Urothelium cell line (cell line): ENCODE data around the gene TPP1.
A peak's percentile ranks its signal among the peaks of the same experiment; 100 is the strongest.

Source experiments
- DNase-seq: peaks from one replicate; pipeline ENCODE4 v3.0.0; 2011; ENCODE audit warnings: low spot score, mixed read lengths
- FAIRE-seq: peaks from 2 replicates; lab custom pipeline; 2011; peaks lifted over from hg19 to GRCh38; lab: Jason Lieb, UNC

TPP1 gene

GRCh38 chr11:6629573-6629891 lies 10.3 kb upstream of the TPP1 start:
- DNase-seq (no peak), FAIRE-seq (no peak)

DNA sequence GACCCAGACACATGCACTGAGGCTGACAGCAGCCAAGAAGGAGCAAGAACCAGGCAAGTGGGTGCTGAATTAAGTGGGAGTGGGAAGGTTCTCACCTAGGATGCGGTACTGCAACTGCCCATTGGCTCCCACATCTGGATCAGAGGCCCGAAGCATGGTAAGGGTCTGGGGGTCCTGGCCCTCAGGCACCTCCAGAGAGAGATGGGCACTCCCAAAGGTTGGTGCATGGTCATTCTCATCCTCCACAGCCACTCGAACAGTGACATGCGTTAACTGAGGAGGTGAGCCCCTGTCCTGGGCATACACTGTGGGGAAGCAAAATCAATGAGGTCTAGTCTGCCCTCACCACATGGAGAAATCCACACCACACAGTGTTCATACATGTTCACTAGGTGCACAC lies 9.3 kb upstream of the TPP1 start:
- FAIRE-seq (no peak), DNase-seq (no peak)

DNA sequence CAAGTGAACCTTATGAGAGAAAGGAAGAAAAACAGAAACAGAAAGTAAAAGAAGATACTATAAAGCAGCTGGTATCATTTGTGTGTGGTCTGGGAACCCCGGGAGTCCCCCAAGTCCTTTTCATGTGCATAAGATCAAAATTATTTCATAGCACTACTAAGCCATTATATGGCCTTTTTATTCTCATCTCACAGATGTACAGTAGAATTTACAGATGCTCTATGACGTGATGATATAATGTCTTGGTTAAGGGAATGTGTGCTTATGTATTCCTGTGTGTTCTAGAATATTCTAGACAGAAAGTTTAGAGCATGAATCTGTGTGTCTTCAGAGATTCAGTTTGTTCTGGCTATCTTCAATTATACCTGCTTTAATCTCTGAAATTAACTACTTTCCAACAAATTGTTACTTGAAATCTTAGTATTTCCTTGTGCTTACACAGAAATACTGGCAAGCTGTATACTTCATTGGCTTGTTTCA lies 8.6 kb upstream of the TPP1 start:
- no peak for DNase-seq
- FAIRE-seq, result no peak

DNA sequence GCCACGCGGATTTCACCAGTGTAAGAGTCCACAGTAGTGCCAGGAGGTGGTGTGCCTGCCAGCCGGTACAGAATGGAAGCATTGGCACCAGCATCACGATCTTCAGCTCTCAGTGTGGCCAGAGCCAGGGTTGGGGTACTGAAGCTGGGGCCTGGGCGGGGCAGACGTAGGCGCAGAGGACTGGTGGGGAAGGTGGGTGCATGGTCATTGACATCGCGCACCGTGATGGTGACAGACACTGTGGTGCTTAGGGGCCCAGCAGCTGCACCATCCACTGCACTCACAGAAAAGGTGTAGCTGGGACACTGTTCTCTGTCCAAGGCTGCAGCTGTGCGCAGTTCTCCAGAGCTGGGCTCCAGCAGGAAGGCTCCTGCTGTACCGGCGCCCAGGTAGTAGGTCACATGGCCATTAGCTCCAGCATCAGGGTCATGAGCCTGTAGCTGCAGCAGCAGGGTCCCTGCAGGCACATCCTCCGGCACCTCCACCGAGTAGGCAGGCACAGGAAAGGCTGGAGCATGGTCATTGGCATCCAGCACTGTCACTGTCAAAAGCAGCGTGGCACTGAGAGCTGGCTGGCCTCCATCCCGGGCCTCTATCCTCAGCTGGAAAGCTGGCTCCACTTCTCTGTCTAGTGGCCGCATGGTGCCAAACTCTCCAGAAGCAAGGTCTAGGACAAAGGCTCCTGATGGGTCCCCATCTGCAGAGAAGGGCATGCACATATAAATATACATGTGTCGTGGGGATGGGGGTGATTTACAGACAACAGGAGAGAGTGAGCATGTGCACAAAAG lies 7.9 kb upstream of the TPP1 start:
- DNase-seq, result no peak
- FAIRE-seq, result no peak

DNA sequence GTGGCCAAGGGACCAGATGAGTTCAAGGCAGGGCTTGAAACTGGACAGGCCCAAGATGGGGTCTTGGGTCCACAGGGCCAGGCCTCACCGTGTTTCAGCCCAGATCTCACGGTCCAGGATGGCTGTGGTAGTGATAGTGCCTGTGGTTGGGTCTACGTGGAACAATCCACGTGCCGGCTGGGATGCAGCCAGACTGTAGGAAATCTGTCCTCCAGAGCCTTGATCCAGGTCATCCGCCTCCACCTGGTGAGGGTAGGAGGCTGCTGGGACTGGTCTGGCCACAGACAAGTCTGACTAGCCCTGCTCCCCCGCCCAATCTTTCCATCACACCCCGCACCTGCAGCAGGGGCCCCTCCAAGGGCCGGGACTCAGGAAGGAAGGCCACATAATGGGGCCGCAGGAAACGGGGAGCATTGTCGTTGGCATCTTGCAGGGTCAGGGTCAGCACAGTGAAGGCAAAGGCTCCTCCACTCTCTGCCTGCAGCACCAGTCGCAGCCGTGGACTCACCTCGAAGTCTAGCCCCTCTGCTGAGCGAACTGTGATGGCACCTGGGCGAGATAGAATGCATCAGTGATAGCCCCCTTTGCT lies 6.7 kb upstream of the TPP1 start:
- no peak for FAIRE-seq
- no peak for DNase-seq

GRCh38 chr11:6625156-6625831 lies 6.1 kb upstream of the TPP1 start:
- FAIRE-seq, result no peak

DNA sequence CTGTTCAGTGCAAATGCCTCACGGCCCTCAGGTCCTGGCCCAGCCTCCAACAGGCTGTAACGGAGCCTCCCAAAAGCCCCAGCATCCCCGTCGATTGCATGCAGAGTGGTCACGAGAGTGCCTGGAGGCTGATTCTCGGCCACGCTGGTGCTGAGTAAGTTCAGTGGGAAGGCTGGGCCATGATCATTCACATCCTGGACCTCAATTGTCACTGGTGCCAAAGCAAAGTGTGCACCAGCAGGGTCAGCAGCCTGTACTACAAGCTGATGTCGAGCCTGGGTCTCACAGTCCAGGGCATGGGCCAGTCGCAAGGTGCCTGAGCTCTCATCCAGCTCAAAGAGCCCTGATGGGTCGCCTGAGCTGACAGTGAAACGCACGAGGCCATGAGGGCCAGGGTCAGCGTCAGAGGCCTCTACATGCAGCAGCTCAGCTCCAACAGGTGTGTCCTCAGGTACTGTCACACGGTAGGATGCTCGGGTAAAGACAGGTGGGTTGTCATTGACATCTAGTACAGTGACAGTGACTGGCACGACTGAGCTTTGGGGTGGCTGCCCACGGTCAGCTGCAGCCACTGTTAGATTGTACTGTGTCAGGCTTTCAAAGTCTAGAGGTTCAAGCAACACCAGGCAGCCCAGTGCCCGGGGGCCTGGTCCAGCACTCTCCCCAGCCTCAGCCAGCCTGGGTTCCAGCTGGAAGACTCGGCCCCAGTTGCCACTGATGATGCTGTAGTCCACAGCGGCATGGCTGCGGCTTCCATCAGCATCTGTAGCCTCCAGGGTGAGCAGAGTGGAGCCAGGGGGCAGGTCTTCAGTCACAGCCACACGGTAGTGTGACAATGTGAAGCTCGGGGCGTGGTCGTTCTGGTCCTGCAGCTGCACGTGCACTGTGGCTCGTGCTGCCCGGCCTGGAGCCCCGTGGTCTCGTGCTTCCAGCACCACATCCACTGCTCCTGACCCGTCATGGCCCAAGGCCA lies 4.5 kb upstream of the TPP1 start:
- FAIRE-seq (no peak), DNase-seq (no peak)

More at GRCh38 chr11:6625156-6625831, 6.1 kb upstream of the TPP1 start:
- DNase-seq, result no peak

DNA sequence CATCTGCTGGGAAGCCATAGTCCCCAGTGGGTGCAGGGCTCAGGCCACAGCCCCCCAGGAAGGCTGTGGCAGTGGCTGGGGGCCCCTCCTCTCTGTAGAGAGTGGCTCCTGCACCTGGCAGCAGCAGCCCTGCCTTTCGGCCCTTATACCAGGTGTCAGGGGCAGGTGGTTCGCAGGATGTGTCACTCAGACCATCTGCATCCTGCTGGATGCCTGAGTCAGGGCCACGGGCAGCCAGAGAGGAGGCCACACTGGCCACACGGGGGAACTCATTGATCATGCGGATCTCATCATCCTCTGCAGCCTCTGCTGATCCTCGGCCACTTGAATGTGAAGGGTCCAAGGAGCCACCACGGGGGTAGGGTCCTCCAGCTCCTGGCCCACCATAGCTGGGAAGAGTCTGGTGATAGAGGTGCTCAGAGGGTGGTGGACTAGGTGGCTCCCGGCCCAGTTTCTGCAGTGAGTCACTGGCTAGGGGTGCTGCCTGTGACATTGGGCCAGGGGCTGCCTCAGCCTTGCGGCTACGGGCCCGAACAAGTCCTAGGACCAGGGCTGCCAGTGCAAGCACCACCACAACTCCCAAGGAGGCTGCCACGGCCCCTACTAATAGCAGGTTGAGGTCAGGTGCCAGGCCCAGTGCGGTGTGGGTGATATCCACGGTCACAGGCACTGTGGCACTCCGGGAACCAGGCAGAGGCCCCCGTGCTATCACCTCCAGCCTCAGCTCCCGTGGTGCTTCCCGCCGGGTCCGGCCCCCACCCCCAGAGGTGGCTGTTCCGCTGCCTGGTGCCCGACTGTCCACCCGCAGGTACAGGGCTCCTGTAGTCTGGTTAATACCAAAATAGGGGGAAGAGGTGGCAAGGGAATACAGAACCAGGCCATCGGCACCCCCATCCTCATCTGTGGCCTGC lies 3.3 kb upstream of the TPP1 start:
- FAIRE-seq (no peak), DNase-seq (no peak)

GRCh38 chr11:6621711-6622211 lies 2.5 kb upstream of the TPP1 start:
- no peak for DNase-seq

DNA sequence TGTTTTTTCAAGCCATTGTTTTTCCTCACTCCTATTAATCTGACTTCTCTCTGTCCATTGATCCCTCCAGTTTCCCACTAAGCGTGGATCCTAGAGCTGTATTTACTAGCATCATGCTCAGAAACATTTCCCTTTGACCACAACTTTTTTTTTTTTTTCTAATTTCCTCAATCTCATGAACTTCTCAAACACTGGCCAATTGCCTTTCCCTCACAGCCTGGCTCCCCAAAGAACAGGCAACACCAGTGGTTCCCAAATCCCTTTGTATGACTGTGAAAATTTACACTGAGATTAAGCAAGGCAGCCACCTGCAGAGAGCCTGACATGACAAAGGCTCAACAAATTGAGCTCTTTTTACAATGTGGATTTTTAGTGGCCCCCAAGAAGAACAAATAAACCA lies 1.4 kb upstream of the TPP1 start:
- FAIRE-seq (no peak), DNase-seq (no peak)

More at GRCh38 chr11:6621711-6622211, 2.5 kb upstream of the TPP1 start:
- no peak for FAIRE-seq

DNA sequence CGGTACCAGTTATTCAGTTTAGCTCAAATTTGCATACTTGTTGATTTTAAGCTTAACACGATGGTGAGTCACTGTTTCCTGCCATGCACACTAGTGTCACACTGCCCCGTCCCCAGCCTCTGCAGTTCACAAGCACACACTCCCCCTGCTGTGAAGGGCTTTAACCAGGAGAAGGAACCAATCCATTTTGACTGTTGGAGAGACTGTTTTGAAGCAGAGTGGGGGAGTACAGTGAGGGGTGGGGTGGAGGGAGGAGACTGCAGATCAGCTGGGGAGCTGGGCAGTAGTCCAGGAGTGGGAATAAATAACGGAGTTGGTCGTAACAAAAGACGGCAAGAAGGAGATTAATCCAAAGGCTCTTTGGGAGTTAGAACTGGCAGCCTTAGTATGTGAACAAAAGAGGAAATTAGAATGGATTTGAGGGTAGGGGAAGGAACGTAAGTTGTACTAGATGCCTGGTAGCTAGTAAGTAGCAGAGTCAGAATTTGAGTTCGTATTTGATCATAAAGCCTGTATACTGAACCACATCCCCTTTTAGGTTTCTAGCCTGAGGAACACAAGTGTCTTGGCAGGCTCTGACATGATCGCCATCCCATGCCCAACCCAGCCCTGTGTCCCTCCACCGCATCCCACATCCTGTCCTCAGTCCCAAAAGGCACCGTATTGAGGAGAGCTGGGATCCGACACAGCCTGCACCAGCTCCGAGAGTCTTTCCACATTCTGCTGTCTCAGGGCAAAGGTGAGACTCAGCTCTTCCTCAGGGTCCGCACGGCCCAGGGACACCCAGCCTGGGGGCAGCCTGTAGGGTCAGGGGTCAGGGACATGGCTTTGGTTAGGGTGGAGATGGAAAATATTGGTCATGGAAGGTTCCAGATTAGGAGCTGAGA lies 862 bp downstream of the TPP1 start:
- DNase-seq (peak; percentile 29), FAIRE-seq (peak; percentile 5)

DNA sequence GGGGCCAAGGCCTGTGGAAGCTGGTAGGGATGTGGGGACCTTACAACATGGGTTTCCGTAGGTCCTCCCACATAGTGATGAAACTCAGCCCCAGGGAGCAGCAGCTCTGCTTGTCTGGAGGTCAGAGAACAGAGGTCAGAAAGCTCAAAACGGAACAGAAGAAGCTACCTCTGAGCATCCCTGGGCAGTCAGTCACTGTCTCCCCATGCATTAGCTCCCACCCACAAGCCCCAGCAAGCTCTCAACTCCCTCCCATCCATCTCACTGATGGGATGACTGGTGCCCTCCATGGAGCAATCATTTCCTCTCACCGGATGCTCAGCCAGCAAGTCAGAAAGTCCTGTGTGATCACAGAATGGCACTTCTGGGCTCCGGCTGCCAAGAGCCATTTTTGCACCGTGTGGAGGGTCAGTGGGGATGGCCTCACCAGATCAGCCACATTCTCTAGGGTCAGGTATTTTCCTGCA lies 1.9 kb downstream of the TPP1 start:
- DNase-seq (no peak), FAIRE-seq (no peak)

- no peak for DNase-seq
- FAIRE-seq, result no peak
These were observed 2.5 kb downstream of the TPP1 start for GRCh38 chr11:6616596-6617250.

GRCh38 chr11:6615882-6616585 lies 3.2 kb downstream of the TPP1 start:
- DNase-seq, result no peak
- no peak for FAIRE-seq

- FAIRE-seq, result no peak
These were observed 4.2 kb downstream of the TPP1 start for GRCh38 chr11:6615046-6615445.

DNA sequence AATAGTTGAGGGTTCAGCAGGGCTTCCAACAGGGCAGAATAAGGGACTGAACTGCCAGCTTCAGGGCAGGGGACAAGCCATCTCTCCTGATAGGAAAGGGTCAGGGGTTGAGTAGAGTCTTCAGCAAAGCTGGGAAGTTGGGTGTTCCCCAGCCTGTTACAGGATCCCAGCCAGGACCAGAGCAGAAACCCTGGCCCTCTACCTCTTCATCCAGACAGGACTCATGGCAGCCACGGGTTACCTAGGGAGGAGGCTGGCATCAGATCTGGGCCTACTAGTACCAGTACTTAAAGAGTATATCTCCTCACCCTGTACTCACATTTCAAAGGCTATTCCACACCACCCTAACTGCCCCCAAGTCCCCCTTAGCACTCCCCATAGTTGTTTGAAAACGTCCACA lies 4.8 kb downstream of the TPP1 start:
- no peak for DNase-seq
- no peak for FAIRE-seq

More at GRCh38 chr11:6615046-6615445, 4.2 kb downstream of the TPP1 start:
- no peak for DNase-seq

GRCh38 chr11:6613496-6613895 lies 5.7 kb downstream of the TPP1 start:
- no peak for DNase-seq
- FAIRE-seq, result no peak
